GM19043 (cell line): ENCODE measurements around the gene GNAQ.
"Not testable (repeated sequence)": the region's sequence is repeated elsewhere in the genome, so short reads cannot be mapped to it uniquely, and the experiment has no call there.

Source experiments
- ATAC-seq: cut with Tn5 transposase; IDR thresholded peaks from one replicate; pipeline ENCODE4 v1.9.1; 2021; ENCODE audit warnings: low read depth; ENCODE audit not compliant: unreplicated experiment

GNAQ gene

DNA sequence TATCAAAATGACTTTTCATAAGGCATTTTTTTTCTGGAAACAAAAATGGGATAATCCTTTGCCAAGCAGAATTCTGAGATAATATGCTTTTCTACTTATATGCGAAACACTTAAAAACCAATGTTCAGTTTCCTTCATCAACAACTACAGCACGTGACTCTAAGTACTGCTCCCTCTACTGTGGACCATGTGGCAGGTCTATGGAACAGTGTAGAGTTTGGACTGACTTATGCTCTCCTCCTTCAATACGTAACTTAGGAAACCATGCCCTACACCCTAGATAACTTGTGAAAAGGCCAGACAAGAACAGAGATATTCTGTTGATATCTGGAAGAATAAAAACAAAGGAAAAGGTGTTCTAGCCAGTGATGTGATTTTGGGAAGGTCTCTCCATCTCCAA, 272.2 kb downstream of the GNAQ start:
- no peak for ATAC-seq

DNA sequence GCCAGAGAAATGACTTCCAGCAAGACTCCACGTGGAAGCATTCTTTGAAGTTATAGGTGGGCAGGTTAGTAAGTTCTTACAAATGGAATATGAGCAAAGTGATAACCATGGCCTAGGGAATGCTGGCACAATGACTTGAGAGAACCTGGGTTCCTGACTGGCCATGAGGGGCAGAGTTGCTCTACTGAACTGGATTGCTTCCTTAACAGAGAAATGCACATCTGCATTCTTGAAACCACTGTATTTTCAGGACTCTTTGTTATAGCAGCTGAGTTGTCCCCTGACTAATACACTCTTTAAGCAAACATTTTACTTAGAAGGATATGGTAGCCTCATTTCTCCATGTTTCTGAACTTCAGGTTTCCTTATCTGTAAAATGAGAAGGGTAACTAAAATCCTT, 275.2 kb downstream of the GNAQ start:
- no peak for ATAC-seq

DNA sequence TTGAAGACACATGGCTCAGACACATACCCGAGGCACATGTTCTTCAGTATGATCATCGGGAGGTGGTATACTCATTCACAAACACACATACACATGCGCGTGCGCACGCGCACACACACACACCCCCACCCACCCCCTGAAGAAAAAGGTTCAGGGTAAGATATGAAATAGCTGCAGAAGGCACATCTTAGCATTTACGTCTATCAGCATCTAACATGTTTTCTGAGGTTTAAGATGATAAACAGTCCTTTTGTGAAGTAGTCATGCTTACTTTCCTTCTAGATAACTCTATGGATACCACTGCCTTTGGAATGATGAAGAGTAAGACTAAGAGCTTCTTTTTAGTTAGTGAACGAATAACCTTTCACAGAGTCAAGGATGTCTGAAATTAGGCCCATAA, 278.4 kb downstream of the GNAQ start:
- ATAC-seq = no peak

DNA sequence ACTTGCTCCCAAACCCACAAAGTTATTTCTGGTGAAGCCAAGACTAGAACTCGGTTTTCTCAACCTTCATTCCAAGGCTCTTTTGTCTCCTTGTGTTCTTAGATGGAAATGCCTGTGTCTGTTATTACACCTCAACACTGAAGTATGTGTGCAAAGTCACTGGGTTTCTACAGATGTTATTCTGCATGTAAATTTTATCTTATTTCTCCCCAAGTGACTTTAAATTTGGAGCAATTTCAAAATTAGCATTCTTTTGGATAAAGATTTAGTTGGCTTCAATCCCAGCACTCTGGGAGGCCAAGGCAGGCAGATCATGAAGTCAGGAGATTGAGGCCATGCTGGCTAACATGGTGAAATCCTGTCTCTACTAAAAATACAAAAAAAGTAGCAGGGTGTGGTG, 279.1 kb downstream of the GNAQ start:
- ATAC-seq = no peak

DNA sequence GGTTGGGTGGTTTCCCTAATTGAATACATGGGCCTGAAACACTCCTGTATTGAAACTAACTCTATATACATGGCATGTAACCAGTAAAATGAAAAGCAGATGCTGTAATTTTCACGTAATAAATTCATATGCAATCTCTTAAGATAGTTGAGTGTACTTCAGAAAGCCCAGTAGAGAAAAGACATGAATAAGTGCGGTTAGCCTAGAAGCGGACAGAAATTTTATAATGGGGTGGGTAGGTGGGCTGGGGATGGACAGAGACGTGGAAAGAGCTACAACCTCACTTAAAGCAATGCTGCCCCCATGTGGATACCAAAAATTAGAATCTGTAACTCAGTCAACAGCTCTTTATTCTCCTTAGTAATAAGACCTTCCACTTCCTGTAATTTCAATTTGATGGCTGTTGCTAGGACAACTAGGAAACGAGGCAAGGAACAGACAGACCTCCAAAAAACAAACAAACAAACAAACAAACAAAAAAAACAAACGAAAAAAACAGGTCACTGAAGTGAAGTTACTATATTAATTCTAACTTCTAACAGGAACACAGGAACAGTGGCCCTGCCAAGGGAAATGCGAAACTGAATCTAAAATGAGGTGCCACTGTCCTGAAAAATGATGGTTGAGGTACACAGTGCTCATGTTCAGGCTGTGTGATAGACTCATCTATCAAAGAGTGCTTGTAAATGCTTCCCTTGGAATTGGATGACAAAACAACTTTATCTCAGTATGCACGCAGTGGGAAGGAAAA, 280.1 kb downstream of the GNAQ start:
- no peak for ATAC-seq

DNA sequence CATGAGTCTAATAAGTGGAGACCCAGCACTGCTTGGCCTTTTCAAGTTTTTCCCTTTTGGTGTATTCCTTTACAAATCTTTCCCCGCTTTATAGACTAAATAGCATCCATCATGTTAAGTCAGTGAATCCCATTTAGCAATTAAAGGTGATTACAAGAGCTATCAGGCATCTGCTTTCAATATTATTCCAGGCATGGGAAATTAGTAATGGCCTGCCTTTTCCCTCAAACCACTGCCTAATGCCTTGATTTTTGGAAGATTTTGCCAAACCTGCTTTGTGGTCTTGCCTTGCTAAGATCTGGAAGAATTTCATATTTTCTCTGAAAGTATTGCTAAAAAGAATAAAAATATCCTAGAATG, 280.6 kb downstream of the GNAQ start:
- ATAC-seq = no peak

DNA sequence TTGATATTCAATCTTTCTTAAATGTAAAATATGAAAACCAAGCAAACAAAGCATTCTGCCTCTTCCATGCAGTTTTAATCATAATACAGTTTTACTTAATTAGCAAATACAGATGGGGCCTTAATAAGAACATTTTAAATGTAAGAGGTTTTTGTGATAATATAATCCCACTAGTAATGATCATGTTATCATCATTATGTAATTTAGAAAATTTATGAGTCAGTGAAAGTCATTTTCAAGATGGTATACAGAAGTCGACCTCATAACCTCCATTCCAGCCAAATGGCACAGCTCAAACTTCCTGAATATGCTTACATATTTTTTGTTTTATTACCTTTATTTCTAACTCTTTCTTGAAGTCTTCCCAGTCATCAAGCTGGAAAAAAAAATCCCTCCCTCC, 281.3 kb downstream of the GNAQ start:
- no peak for ATAC-seq

DNA sequence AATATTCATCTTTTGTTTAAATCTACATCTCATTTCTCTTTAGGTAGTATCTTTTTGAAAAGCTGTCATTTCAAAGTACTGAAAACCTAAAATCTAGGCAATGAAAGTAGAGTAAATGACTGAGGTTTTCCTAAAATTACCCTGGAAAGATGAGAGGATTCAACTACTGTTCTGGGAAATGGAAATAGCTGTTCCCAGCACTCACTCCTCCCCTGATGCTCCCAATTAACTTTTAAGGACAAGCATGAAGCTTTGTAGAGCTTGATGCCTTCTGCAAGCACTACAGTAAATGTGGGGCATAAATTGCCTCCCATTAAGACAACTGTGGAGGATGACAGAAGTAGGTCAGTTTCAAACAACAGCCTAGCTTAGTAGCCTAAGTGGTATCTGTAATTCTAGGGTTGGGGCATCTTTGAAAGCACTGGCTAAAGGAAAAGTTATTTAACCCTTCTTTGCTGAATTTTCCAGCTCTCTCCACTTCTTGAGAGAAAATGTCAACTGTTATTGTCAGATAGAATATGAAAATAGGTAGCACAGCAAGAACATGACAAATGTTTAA, 283.3 kb downstream of the GNAQ start:
- ATAC-seq = no peak

DNA sequence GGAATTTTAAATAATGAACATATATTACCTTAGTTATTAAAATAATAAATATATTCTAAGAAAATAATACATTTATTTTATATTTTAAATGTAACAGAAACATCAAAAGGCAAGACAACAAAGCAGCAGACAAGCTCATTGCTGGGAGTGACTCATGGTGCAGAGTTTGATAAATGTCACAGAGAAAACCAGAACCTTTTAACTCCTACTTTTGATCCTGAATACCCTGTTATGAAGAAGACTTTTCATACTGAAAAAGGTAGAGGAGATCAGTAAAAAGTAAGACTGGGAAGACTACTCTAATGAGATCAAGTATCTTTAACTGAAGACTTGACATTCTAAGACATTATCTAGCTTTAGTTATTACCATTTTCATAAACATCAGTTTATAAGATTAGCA, 284.4 kb downstream of the GNAQ start:
- ATAC-seq = no peak

DNA sequence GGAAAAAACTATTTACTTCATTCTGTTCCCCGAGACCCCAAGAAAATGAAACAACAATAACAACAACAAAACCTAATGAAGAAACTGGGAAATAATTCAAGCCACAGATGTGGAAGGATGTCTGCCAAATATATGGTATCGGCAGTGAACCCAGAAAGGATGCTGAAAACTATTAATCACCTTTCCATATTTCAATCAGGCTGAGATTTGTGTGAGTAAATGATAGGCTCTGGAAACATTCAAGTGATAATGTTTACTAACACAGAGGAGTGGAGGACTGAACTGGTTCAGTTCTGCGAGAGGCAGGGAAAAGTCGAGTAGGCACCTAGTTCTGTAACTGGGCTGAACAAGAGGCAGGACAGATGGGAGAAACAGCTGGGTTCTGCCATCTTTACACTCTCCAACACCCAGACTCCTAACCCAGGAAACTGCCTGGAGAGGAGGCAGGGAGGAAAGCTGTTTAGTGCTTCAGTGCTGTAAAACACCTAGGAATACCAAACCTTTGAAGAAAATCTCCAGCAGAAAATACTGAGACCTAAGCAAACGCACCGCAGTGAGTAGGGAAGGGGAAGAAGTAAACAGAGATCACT, 286.7 kb downstream of the GNAQ start:
- ATAC-seq = no peak

DNA sequence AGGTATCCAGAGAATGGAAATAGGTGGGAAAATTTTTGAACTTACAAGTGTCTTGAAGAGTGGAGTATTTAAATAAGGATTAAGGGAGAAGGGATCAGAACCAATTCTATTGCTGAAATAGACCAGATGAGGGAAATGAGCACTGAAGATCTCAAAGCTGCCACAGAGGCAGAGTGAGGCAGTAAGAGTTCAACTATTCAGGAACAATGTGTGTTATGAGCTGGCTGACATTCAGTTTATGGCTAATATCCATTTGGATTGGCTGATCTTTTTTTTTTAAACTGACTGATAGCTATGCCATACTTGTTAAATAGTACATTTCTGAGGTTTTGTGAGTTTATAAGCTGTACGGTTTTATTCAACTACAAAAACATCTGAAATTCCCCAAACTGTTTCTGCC, 288.2 kb downstream of the GNAQ start:
- no peak for ATAC-seq

DNA sequence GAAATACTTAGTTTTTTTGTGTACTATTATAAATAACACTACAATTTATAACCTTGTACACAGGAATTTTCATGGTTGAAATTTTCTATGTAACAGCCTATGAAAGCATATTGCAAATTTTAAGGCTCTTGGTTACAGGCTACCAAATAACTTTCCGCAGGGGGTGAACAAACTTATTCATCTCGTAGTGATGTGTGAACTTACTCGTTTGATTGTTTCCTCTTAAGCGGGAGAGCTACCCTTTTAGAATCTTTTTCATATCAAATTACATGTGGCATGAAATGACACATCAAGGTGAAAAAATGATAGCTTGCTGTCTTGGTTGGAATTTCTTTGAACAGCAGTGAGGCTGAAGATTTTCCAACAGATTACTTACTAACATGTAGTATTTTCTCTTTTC, 292.7 kb downstream of the GNAQ start:
- no peak for ATAC-seq

DNA sequence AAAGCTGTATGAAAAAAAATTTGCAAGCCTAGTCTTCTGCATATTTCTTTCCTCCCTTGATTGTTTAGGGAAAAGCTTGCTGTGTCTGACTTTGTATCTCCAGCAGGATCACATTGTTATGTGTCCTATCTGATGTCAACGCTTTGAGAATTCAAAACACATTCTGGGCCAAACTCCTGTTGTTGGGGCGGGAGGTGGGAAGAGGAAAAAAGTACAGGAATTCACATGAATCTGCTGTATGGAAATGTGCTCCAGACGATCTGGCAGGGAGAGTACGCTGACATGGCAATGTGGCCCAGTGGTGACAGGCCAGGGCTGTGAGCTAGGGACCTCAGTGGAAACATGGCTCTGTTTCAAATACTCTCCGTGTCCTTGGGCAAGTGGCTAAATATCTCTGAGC, 296.1 kb downstream of the GNAQ start:
- no peak for ATAC-seq

DNA sequence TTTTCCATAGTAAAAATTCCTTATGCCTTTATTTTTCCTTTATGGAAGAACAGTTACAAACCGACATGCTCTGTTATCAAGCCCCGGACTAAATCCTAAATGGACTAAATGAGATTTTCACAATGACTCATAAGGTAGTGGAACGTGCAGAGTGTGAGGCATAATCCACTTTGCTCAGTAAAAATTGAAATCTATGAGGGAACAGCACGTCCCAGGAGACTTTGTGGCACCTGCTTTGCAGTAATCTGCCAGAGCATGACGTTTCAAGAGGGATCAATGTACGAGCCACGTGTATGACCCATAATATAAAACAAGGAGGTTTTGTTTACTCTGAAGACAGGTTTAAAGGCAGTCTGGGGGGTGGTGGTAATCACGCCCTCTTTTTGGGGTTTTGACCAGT, 299.7 kb downstream of the GNAQ start:
- ATAC-seq = no peak

DNA sequence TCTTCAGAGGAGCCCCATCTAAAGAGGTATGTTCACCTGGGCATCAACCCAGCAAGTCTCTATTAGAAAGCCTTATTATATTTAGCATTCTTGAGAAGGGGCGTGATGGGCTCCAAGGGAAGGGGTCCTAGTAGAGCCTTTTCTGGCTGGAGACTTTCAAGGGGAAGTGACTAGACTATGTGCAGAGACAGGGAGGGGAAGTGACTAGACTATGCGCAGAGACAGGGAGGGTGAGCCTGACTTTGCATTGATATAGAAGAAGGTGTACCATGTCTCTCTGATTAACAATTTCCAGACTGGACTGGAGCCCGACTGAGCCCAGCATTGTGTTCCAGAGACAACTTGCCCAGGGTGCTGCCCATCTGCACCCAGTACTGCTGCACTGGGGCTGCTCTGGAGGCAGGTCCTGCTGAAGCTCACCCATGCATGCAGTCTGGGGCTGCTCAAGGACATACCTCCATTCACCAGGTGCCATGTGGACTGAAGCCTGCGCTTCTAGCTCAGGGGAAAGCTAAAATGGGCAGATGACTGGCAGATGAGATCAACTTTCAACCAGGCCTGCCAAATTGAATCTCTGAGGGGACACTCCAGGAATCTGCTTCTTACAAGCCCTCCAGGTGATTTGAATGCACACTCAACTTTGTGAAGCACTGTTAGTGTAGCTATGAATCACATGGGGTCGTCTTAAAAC, 300.5 kb downstream of the GNAQ start:
- ATAC-seq = no peak

DNA sequence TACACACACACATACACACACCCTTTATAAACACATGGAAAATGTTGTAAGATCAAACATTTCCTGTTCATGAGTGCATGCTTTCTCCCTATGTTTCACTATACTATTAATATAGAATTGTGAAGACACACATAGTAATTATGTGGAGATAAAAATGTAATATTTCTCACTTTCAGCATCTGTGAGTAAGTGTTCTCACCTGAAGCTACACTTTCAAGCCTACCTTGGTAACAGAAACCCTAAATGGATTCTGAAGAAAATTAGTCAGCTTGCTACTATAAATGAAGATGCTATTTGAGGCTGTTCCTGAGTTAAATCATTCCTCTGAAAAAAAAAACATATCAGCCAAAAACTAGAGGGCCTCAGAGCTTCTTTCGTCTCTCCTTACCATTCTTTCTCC, 302.4 kb downstream of the GNAQ start:
- no peak for ATAC-seq

DNA sequence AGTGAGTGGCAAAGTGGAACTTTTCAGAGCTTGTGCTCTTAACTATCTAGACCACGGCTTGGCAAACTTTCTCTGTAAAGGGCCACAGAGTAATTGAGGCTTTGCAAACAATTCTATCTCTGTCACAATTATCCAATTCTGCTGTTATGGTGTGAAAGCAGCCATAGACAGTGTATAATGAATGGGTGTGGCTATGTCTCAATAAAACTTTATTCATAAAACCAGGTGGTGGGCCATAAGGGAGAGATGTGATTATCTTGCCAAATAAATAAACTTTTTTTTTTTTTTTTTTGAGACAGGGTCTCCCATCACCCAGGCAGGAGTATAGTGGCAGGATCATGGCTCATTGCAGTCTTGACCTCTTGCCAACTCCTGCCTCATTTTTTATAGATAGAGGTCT, 304.8 kb downstream of the GNAQ start:
- ATAC-seq = no peak

DNA sequence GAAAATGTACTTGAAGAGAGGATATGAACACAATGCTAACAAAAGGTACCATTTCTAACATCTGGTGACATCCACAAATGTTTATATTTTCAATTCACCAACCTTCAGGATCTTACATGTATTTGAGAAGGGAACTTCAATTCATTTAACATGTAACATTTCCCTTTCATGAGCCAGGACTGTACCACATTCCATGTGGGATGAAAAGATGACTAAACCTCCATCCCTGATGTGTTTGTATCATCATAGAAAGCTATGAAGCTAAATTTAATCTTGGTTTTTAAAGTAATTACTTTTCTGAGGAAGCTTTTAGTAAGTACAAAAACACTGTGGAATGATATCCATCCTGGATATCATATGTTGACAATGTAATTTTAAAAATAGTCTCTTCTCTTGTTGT, 305.3 kb downstream of the GNAQ start:
- ATAC-seq = no peak

DNA sequence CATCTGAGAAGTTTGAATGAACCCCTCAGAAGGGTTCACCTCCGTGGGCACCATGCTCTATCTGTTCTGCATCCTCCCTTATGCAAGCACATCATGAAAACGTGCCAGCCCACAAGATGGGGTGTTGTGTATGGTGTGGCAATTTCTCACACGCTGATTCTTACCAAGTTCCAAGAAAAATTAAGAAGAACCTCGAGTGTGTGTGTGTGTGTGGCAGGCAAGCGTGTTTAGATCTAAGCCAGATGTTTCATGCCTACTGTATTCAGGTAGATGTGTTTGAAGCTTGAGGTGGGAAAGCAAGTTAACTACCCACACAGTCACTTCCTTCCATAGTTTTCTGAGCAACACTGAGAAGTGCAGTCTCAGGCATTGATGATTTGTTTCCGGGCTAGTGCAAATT, 305.8 kb downstream of the GNAQ start:
- ATAC-seq = no peak

DNA sequence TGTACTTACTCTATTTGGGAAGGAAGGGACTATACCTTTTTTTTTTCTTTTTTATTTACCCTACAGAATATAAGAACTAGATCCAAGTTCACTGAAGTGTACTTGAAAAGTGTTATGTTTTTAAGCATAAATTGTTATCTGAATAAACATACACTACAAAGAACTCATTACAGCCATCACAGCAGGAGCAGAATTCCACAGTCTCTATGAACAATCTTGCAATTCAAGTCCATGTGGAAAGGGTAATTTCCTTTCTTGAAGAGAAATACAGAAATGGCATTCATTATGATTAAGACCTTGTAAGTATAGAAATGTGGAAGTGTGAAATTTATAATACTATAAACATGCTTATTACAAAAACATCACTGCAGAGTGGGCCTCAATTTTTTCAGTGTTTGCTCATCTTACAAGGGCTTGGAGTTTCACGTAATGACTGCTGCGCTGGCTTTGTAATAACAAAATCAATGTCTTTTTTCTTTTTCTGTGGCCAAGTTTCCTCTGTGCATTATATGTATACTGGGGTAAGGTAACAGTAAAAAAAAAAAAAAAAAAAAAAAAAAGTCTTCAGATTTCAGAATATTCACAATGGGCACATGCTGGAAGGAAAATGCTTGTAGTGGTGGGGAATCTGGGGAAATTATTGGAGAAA, 306.4 kb downstream of the GNAQ start:
- no peak for ATAC-seq

DNA sequence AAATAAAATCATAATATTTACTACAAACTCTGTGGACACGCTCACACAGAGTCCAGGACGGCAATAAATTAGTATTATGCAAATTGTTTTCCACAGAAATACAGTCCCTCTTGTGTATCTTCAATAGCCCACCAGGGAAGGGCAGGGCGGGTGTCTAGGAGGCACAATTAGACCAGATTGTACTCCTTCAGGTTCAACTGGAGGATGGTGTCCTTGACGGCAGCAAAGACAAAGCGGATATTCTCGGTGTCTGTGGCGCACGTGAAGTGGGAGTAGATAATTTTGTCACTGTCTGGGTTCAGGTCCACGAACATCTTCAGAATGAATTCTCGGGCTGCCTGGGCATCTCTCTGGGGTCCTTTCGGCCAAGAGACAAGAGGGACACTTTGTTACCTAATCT, 310.5 kb downstream of the GNAQ start:
- ATAC-seq = not testable (repeated sequence)
